H1 (cell line): ENCODE results near the gene MALSU1. TPM values are rescaled to one million over a fixed set of nuclear protein-coding genes. Genes with fewer than 3 reads are reported as not detected.

Source experiments
- CEBPB ChIP-seq: IDR thresholded peaks from 2 replicates; pipeline ENCODE4 v1.6.1; 2012; ENCODE audit warnings: low read depth, low read length
- CHD2 ChIP-seq: IDR thresholded peaks from 2 replicates; pipeline ENCODE4 v1.6.1; 2012; ENCODE audit warnings: low read length, improper control_type of control experiment
- FOSL1 ChIP-seq: IDR thresholded peaks from 2 replicates; pipeline ENCODE4 v1.6.1; 2011; ENCODE audit warnings: mild to moderate bottlenecking, low read depth, low read length, moderate library complexity; ENCODE audit not compliant: insufficient read depth
- HDAC6 ChIP-seq: IDR thresholded peaks from one replicate; pipeline ENCODE4 v1.7.1; 2012; ENCODE audit warnings: low read depth, mild to moderate bottlenecking, inconsistent platforms, low read length, moderate library complexity
- KDM4A ChIP-seq: IDR thresholded peaks from one replicate; pipeline ENCODE4 v1.7.1; 2012; ENCODE audit warnings: low read depth, mild to moderate bottlenecking, moderate library complexity, low read length, inconsistent platforms; ENCODE audit not compliant: severe bottlenecking
- NANOG ChIP-seq: IDR thresholded peaks from 2 replicates; pipeline ENCODE4 v1.6.1; 2011; ENCODE audit warnings: low read length, low read depth, mild to moderate bottlenecking, inconsistent platforms; ENCODE audit not compliant: insufficient read depth, poor library complexity, severe bottlenecking
- RBBP5 ChIP-seq: IDR thresholded peaks from 2 replicates; pipeline ENCODE4 v1.7.1; 2012; ENCODE audit warnings: low read depth, mild to moderate bottlenecking, inconsistent platforms, low read length, moderate library complexity, borderline replicate concordance
- SIN3A ChIP-seq, 2 experiments: IDR thresholded peaks in 1 of 2; conservative IDR thresholded peaks in 1 of 2; 2 replicates each; pipeline ENCODE4 v1.6.1; 2011 to 2012; ENCODE audit warnings: low read length in 2 of 2, improper control_type of control experiment in 1 of 2, low read depth in 1 of 2, mild to moderate bottlenecking in 1 of 2
- YY1 ChIP-seq: IDR thresholded peaks from 2 replicates; pipeline ENCODE4 v1.6.1; 2011; ENCODE audit warnings: low read depth, mild to moderate bottlenecking, low read length
- ZNF274 ChIP-seq: IDR thresholded peaks from 2 replicates; pipeline ENCODE4 v1.7.0; 2012; ENCODE audit warnings: low read length, borderline replicate concordance; ENCODE audit errors: extremely low read depth
- polyA plus RNA-seq, 7 experiments: library from polyadenylated mRNA; depleted of rRNA in 3 of 7; stranded (reverse) in 5 of 7; unstranded in 2 of 7; fragments of >200 nt in 5 of 7; fragments of 200-250 nt in 2 of 7; gene quantifications; 1 replicate in 5 of 7; 2 replicates in 1 of 7; 4 replicates in 1 of 7; pipeline versions ENCODE4 v1.2.1 to v1.2.3, GENCODE V29; 2011 to 2013; ENCODE audit warnings: missing spikeins in 2 of 7, mixed read lengths in 2 of 7
- total RNA-seq: library from RNA; stranded (reverse); fragmentation: NEBNext Ultra II Directional; extraction: Animal tissue kit (Norgen Biotek cat#: 25700); gene quantifications from 2 replicates; pipeline ENCODE4 v1.2.1, GENCODE V29; 2021

Gene MALSU1
- total and polyA plus RNA-seq, 2 of the 8 experiments (the other 6 are each of a cell fraction or from before 2014, with no cell fraction given), result 73.5 to 84.0 TPM

DNA sequence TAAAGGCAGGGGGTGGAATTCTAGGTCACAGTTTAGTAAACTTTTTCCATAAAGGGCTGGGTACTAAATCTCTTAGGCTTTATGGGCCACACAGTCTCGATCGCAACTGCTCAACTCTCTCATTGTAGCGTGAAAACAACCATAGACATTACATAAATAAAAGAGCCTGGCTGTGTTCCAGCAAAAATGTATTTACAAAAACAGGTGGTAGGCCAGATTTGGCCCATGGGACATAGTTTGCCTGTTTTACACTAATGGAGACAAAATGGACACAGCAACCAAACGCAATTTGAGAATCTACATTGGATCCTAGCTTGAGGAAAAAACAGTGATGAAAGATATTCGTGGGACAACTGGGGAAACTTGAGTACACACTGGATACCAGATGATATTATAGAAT is 23.2 kb upstream of the MALSU1 start (continued):
- no peak for TF ChIP-seq YY1
- no peak for TF ChIP-seq ZNF274
- no peak for TF ChIP-seq HDAC6
- no peak for TF ChIP-seq RBBP5
- TF ChIP-seq CHD2, result no peak
- TF ChIP-seq SIN3A (conservative IDR thresholded peaks at IDR 0.05 in 1 of 2, IDR thresholded peaks at IDR 0.05 in 1 of 2; ENCODE audit: low read depth in 1 of 2, low read length in 2 of 2), result no peak
- no peak for TF ChIP-seq KDM4A
- TF ChIP-seq CEBPB, result no peak
- no peak for TF ChIP-seq FOSL1
- TF ChIP-seq NANOG, result no peak
- TF ChIP-seq, all 59 proteins: peak for 0
